GM21528 (cell line): ENCODE data around the gene NMT1.

Experiments
- ATAC-seq: cut with Tn5 transposase; IDR thresholded peaks from one replicate; pipeline ENCODE4 v1.9.1; 2021; ENCODE audit warnings: mild to moderate bottlenecking, moderate library complexity; ENCODE audit not compliant: unreplicated experiment, low FRiP score

Gene NMT1

DNA sequence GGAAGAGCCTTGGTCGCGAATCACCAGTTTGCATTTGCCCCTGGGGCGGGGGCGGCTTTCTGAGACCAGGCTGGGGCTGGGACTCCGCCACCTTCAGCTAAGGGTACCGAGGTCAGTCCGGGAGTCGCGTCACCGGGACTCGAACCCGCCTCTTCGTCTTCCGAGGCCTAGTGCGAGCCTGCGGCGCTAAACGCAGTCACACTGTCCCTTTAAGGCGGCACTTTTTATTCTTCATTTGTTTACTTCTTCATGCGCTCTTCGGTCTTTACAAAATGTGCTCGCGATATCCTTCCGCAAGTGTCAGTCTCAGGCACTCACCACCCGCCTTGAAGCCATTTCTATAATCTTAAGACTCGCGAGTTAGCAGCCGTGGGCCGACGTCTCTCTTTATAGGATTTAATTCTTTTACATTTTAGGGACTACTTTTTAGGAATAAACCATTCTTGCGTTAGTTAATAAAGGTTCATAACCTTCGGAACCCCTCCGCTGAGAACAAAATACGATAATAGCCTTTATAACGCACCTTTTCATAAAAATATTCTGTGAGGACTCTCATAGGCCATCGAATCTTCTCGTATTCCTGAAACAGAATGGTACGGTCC, 86.6 kb downstream of the NMT1 start:
- ATAC-seq: no peak

DNA sequence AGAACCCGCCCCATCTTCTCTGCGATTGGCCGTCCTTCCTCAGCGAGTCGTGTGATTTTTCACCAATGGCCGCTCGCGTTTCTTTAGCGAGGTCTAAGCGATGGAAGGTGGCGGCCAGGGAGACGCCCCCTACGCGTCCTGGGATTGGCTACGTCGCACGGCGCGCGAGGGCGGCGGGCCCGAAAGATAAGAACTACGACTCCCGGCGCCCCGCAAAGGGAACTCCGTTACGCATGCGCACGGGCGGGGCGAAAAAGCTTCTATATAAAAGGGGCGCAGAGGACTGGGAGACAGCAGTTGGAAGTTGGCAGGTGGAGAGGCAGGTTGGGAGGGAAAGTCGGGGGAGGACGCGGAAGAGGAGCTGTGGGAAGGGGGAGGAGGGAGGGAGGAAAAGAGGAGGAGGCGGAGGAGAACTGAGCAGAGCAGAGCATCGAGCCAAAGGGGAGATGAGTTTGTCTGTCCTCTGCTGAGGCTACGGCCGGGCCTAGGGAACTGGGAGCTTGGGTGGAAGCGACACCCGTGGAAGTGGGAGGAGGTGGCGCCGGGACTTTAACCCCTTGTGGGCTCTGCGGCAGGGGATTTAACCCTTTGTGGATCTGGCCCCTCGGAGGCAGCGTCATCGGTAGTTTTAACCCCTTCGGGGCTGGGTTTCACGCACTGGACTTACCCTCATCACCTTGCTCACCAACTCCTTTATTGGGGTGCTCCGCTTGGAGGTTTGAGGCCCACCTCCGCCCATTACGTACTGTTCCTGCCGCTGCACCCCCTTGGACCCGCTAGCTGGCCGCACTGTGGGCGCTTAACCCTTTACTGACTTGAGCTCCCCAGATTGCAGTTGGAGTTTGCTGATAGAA, 87.3 kb downstream of the NMT1 start, which contains the start of gene HEXIM1:
TSS of gene HEXIM1 (plus strand) at position 293 of the 854 bp plus-strand sequence. CDS start 716 bp downstream, outside the sequence.
- ATAC-seq: peak; percentile 72

DNA sequence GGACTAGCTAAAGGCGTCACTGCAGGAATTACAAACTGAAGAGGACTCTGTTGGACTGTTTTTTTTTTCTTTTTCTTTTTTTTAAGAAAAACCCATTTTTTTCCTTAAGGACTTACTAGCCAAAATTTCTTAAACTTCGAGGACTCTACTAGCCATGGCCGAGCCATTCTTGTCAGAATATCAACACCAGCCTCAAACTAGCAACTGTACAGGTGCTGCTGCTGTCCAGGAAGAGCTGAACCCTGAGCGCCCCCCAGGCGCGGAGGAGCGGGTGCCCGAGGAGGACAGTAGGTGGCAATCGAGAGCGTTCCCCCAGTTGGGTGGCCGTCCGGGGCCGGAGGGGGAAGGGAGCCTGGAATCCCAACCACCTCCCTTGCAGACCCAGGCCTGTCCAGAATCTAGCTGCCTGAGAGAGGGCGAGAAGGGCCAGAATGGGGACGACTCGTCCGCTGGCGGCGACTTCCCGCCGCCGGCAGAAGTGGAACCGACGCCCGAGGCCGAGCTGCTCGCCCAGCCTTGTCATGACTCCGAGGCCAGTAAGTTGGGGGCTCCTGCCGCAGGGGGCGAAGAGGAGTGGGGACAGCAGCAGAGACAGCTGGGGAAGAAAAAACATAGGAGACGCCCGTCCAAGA, 88.0 kb downstream of the NMT1 start:
- peak; percentile 26 for ATAC-seq

DNA sequence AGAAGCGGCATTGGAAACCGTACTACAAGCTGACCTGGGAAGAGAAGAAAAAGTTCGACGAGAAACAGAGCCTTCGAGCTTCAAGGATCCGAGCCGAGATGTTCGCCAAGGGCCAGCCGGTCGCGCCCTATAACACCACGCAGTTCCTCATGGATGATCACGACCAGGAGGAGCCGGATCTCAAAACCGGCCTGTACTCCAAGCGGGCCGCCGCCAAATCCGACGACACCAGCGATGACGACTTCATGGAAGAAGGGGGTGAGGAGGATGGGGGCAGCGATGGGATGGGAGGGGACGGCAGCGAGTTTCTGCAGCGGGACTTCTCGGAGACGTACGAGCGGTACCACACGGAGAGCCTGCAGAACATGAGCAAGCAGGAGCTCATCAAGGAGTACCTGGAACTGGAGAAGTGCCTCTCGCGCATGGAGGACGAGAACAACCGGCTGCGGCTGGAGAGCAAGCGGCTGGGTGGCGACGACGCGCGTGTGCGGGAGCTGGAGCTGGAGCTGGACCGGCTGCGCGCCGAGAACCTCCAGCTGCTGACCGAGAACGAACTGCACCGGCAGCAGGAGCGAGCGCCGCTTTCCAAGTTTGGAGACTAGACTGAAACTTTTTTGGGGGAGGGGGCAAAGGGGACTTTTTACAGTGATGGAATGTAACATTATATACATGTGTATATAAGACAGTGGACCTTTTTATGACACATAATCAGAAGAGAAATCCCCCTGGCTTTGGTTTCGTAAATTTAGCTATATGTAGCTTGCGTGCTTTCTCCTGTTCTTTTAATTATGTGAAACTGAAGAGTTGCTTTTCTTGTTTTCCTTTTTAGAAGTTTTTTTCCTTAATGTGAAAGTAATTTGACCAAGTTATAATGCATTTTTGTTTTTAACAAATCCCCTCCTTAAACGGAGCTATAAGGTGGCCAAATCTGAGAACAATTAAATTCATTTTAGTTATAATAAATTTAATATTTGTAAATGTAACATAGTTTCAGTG, 88.8 kb downstream of the NMT1 start:
- ATAC-seq: no peak

DNA sequence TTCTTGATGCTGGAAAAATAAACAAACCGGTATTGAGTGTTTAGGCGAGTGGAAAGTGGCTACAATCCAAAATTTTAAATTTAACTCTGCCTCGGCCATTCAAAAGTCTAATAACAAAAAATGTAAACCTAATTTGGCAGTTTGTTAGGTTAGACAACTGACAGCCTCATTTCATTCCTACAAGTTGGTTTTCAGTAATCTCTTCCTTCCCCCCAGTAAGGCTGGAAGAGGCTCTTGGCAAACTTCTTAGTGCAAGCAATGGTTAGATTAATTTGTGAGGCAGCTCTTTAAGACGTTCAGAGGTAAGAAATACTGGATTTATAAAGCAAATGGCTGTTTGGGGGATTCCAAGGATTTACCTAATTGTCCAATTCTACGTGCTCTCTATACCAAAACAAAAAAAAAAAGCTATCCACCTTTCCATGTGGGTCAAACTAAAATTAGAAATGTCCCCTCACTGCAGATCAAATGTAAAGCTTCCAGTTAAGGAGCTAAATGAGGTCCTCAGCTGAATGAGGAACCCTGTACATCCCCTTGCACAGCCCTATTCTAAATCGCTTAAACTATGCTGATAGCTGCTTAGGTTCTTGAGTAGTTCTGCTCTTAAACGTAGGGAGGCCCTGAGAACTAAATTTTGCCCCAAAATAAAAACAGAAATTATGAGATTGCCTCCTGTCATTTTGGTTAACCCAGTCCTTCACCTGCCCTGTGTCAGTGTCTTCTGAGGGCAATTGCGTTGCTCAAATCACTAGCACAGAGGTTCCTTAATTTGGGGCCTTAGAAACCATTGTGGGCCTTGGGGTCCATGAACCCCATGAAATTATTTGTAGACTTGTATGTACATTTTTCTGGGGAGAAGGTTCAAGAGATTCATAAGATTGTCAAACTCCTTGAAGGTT, 90.0 kb downstream of the NMT1 start:
- ATAC-seq: no peak

DNA sequence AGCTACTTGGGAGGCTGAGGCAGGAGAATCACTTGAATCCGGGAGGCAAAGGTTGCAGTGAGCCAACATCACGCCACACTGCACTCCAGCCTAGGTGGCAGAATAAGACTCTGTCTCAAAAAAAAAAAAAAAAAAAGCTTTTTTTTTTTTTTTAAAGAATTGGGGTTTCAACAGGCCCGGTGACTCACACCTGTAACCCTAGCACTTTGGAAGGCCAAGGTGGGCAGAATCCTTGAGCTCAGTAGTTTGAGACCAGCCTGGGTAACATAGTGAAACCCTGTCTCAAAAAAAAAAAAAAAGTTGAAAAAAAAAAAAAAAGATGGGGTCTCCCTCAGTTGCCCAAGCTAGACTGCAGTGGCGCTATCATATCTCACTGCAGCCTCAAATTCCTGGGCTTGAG, 93.9 kb downstream of the NMT1 start:
- no peak for ATAC-seq

DNA sequence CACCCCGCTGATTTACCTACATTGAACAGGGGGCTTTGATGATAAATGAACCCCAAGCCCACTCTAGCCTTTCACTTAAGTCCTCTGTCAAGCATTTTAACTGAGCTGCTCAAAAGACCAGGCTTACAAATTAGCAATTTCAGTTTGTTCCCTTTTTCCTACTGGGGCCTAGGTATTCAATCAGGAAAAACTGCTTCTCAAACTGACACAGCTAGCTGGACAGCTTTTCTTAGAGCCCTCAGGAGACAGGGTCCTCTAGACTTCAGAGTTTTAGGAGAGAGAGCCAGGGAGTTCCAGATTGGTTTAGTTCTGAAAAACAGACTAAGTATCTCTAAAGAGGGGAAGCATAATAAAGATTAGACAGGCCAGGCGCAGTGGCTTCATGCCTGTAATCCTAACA, 94.4 kb downstream of the NMT1 start:
- ATAC-seq: no peak

DNA sequence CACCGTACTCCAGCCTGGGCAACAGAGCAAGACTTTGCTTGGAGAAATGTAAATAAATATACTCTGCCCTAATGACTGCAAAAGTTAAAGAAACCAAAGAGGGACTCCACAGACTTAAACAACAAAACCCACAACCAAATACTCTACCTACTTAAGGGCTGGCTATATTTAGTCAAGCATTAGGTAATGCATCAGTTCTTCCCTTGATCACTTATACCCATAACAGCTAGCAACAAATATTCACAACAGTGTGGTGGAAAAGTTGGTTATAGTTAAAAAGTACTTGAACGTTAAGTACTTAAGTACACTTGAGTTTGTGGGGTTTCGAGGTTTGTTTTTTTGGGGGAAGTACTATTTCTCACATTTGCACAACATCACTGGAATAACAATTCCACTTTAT, 95.1 kb downstream of the NMT1 start:
- ATAC-seq: no peak
